ENCODE measurements around the gene GNPTAB. TPM values are rescaled to one million over a fixed set of nuclear protein-coding genes. Genes with fewer than 3 reads are reported as not detected.

The GNPTAB gene
- total RNA-seq, 1 donor from 2014 or later, result 43.7 TPM

DNA sequence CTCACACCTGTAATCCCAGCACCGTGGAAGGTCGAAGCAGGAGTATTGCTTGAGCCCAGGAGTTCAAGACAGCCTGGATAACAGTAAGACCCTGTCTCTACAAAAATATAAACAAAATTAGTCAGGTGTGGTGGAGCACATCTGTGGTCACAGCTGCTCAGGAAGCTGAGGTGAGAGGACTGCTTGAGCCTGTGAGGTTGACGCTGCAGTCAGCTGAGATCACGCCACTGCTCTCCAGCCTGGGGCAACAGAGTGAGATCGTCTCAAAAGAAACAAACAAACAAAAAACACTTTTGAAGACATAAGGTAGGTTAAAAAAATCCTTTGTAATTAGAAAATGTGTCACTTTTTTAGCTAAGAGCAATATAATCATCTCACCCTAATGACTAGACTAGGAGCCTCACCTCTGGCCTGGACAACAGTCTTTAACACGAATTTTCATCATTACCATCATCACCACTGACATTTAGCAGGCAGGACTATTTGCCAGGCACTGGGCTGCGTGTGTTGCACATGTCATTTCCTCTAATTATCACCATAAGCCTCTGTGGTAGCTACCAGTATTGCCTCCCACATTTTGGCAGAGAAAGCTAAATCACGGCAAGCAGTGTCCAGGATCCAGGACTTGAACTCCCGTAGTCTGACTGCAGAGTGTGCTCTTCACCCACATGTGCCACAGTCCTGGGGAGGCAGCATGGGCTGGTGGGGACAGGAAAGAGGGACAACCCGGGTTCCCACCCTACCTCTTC is 86.9 kb downstream of the GNPTAB start:
- no peaks in the 10 kb centered on the region for H3K9me3 ChIP-seq (ENCODE audit: insufficient read depth, low read depth, low read length)
- no peak for DNase-seq (ENCODE audit: low read depth)
- H2AFZ ChIP-seq (ENCODE audit: low read depth, low read length), result no peak overlapping the region
- TF ChIP-seq, protein P1, sequence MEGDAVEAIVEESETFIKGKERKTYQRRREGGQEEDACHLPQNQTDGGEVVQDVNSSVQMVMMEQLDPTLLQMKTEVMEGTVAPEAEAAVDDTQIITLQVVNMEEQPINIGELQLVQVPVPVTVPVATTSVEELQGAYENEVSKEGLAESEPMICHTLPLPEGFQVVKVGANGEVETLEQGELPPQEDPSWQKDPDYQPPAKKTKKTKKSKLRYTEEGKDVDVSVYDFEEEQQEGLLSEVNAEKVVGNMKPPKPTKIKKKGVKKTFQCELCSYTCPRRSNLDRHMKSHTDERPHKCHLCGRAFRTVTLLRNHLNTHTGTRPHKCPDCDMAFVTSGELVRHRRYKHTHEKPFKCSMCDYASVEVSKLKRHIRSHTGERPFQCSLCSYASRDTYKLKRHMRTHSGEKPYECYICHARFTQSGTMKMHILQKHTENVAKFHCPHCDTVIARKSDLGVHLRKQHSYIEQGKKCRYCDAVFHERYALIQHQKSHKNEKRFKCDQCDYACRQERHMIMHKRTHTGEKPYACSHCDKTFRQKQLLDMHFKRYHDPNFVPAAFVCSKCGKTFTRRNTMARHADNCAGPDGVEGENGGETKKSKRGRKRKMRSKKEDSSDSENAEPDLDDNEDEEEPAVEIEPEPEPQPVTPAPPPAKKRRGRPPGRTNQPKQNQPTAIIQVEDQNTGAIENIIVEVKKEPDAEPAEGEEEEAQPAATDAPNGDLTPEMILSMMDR (IDR thresholded peaks at IDR 0.05; ENCODE audit: insufficient read depth, low read depth, low read length), result no peak
- TF ChIP-seq EZH2 (IDR thresholded peaks at IDR 0.05; ENCODE audit: insufficient read depth, low read length), result no peak
- no peaks in the 10 kb centered on the region for H3K27me3 ChIP-seq (ENCODE audit: insufficient read depth, low read length)
- H3K79me2 ChIP-seq (ENCODE audit: insufficient read depth, low read length), result no peaks in the 10 kb centered on the region
- Mint-ChIP-seq H3K27ac (ENCODE audit: unreplicated experiment) (no peak overlapping the region), H3K27me3 (ENCODE audit: low read depth, unreplicated experiment) (no peaks in the 10 kb centered on the region), H3K9me3 (ENCODE audit: unreplicated experiment) (no peaks in the 10 kb centered on the region), H3K4me1 (ENCODE audit: low read depth, unreplicated experiment) (peaks cover 11% of the 10 kb centered on the region), H3K4me3 (ENCODE audit: unreplicated experiment) (no peak overlapping the region), H3K36me3 (ENCODE audit: low read depth, unreplicated experiment) (peaks cover 8% of the 10 kb centered on the region)
- FAIRE-seq, result no peak
- H3K36me3 ChIP-seq (ENCODE audit: insufficient read depth, low read length), result peaks cover 10% of the 10 kb centered on the region
- no peaks in the 10 kb centered on the region for H3K4me1 ChIP-seq (ENCODE audit: insufficient read depth, low read length)
- no peak overlapping the region for H3K4me2 ChIP-seq (ENCODE audit: low read length)
- H3K9ac ChIP-seq (ENCODE audit: low read length), result no peak overlapping the region
- H3K4me3 ChIP-seq (ENCODE audit: insufficient read depth, low read depth, low read length), result no peak overlapping the region
- H3K27ac ChIP-seq (ENCODE audit: low read depth, low read length), result no peak overlapping the region
- no peaks in the 10 kb centered on the region for H4K20me1 ChIP-seq (ENCODE audit: insufficient read depth, low read length)

DNA sequence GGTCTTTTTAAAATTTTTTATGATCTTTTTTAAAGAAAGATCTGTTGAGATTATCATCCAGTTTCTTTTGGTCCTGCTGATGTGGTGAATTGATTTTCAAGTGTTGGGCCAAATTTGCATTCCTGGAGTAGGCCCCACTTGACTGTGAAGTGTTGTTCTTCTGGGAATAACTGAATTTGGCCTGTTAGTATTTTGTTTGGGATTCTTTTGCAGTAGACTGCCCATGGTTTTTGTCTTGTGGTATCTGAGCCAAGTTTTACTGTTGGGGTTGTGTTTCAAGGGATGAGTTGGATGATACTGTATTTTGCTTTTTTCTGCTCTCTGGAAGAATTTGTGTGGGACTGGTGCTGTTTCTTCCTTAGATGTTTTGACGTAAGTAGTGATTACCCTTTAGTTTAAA is 87.5 kb downstream of the GNPTAB start:
- no peak overlapping the region for H2AFZ ChIP-seq (ENCODE audit: low read depth, low read length)
- no peaks in the 10 kb centered on the region for H4K20me1 ChIP-seq (ENCODE audit: insufficient read depth, low read length)
- TF ChIP-seq EZH2 (IDR thresholded peaks at IDR 0.05; ENCODE audit: insufficient read depth, low read length), result no peak
- TF ChIP-seq, protein P1 (IDR thresholded peaks at IDR 0.05; ENCODE audit: insufficient read depth, low read depth, low read length), result no peak
- no peak overlapping the region for H3K9ac ChIP-seq (ENCODE audit: low read length)
- Mint-ChIP-seq H3K4me1 (ENCODE audit: low read depth, unreplicated experiment) (peaks cover 11% of the 10 kb centered on the region), H3K4me3 (ENCODE audit: unreplicated experiment) (no peak overlapping the region), H3K27me3 (ENCODE audit: low read depth, unreplicated experiment) (no peaks in the 10 kb centered on the region), H3K27ac (ENCODE audit: unreplicated experiment) (no peak overlapping the region), H3K36me3 (ENCODE audit: low read depth, unreplicated experiment) (peaks cover 5% of the 10 kb centered on the region), H3K9me3 (ENCODE audit: unreplicated experiment) (no peaks in the 10 kb centered on the region)
- H3K27me3 ChIP-seq (ENCODE audit: insufficient read depth, low read length), result no peaks in the 10 kb centered on the region
- peaks cover 10% of the 10 kb centered on the region for H3K36me3 ChIP-seq (ENCODE audit: insufficient read depth, low read length)
- FAIRE-seq (no peak), DNase-seq (ENCODE audit: low read depth) (no peak)
- no peaks in the 10 kb centered on the region for H3K4me1 ChIP-seq (ENCODE audit: insufficient read depth, low read length)
- H3K4me2 ChIP-seq (ENCODE audit: low read length), result no peak overlapping the region
- no peak overlapping the region for H3K27ac ChIP-seq (ENCODE audit: low read depth, low read length)
- H3K4me3 ChIP-seq (ENCODE audit: insufficient read depth, low read depth, low read length), result no peak overlapping the region
- H3K9me3 ChIP-seq (ENCODE audit: insufficient read depth, low read depth, low read length), result no peaks in the 10 kb centered on the region
- no peaks in the 10 kb centered on the region for H3K79me2 ChIP-seq (ENCODE audit: insufficient read depth, low read length)

DNA sequence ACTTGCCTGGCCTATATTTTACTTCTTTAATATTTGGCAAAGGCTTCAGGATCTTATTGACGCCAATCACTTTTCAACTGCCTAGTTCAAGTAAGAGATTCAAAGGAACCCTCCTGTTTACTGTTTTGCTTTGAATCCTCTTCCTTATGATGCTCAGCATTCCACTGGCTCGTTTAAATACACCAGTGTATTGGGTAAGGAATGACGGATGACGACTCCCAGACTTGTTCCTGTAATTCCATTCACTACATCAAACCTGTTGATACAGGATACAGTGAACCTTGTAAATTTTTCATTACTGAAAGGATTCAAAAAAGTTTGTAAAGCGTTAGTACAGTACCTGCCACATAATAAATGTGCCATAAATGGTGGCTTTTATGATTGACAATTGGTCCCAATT is 89.8 kb downstream of the GNPTAB start:
- Histone ChIP-seq H2AFZ (ENCODE audit: low read depth, low read length) (no peak overlapping the region), H4K20me1 (ENCODE audit: insufficient read depth, low read length) (no peaks in the 10 kb centered on the region), H3K27me3 (ENCODE audit: insufficient read depth, low read length) (no peaks in the 10 kb centered on the region), H3K79me2 (ENCODE audit: insufficient read depth, low read length) (no peaks in the 10 kb centered on the region), H3K9ac (ENCODE audit: low read length) (no peak overlapping the region), H3K4me1 (ENCODE audit: insufficient read depth, low read length) (no peaks in the 10 kb centered on the region), H3K9me3 (ENCODE audit: insufficient read depth, low read depth, low read length) (no peaks in the 10 kb centered on the region), H3K36me3 (ENCODE audit: insufficient read depth, low read length) (peaks cover 3% of the 10 kb centered on the region), H3K4me3 (ENCODE audit: insufficient read depth, low read depth, low read length) (no peak overlapping the region), H3K4me2 (ENCODE audit: low read length) (no peak overlapping the region), H3K27ac (ENCODE audit: low read depth, low read length) (no peak overlapping the region)
- H3K36me3 Mint-ChIP-seq (ENCODE audit: low read depth, unreplicated experiment), result peaks cover 5% of the 10 kb centered on the region
- H3K27ac Mint-ChIP-seq (ENCODE audit: unreplicated experiment), result no peak overlapping the region
- no peaks in the 10 kb centered on the region for H3K9me3 Mint-ChIP-seq (ENCODE audit: unreplicated experiment)
- no peak overlapping the region for H3K4me3 Mint-ChIP-seq (ENCODE audit: unreplicated experiment)
- DNase-seq (ENCODE audit: low read depth) (no peak), FAIRE-seq (no peak)
- no peak for TF ChIP-seq EZH2 (IDR thresholded peaks at IDR 0.05; ENCODE audit: insufficient read depth, low read length)
- TF ChIP-seq, protein P1 (IDR thresholded peaks at IDR 0.05; ENCODE audit: insufficient read depth, low read depth, low read length), result no peak
- H3K27me3 Mint-ChIP-seq (ENCODE audit: low read depth, unreplicated experiment), result no peaks in the 10 kb centered on the region
- H3K4me1 Mint-ChIP-seq (ENCODE audit: low read depth, unreplicated experiment), result peaks cover 3% of the 10 kb centered on the region

Measured in astrocyte (in vitro differentiated cells and primary cell).